HepG2 (cell line): ENCODE measurements around the gene PLK3. TPM values are rescaled to one million over a fixed set of nuclear protein-coding genes. Genes with fewer than 3 reads are reported as not detected.
A peak's percentile ranks its signal among the peaks of the same experiment; 100 is the strongest.

Experiments
- CBX5 ChIP-seq: sonication (generic); formaldehyde crosslinking; IDR thresholded peaks from 2 replicates; pipeline ENCODE4 v1.4.0; 2020; ENCODE audit warnings: missing genetic modification reagents, borderline replicate concordance
- PLRG1 ChIP-seq: fragments of 450-650 bp; conservative IDR thresholded peaks from 2 replicates; pipeline ENCODE4 v1.6.1; 2016
- PRMT3 ChIP-seq: sonication (generic); formaldehyde crosslinking; IDR thresholded peaks from 2 replicates; pipeline ENCODE4 v1.8.1; 2022; ENCODE audit warnings: low read depth, mild to moderate bottlenecking, moderate library complexity, missing genetic modification reagents, borderline replicate concordance
- SMAD3 ChIP-seq: sonication (generic); formaldehyde crosslinking; IDR thresholded peaks from 2 replicates; pipeline ENCODE4 v1.4.0; 2020; ENCODE audit warnings: missing genetic modification reagents
- SP140L ChIP-seq: sonication (generic); formaldehyde crosslinking; IDR thresholded peaks from 2 replicates; pipeline ENCODE4 v1.4.0; 2020; ENCODE audit warnings: missing genetic modification reagents, borderline replicate concordance
- ZBTB7A ChIP-seq: sonication (generic); formaldehyde crosslinking; IDR thresholded peaks from 2 replicates; pipeline ENCODE4 v1.8.0; 2022; ENCODE audit warnings: mild to moderate bottlenecking, missing genetic modification reagents
- polyA plus RNA-seq, 8 experiments: library from polyadenylated mRNA; depleted of rRNA in 3 of 8; stranded (reverse) in 7 of 8; unstranded in 1 of 8; fragments of >200 nt; fragmentation: Illumina TruSeq in 4 of 8; extraction: Trizol in 4 of 8; gene quantifications; 2 replicates each; pipeline versions ENCODE4 v1.2.1 to v1.2.3, GENCODE V29; 2011 to 2016; ENCODE audit warnings: low read depth in 4 of 8, missing spikeins in 1 of 8, mixed read lengths in 1 of 8; ENCODE audit not compliant: insufficient read depth in 1 of 8
- total RNA-seq, 5 experiments: library from RNA; depleted of rRNA; stranded (reverse); fragments of >200 nt; fragmentation: Illumina TruSeq; extraction: Trizol; gene quantifications; 2 replicates each; pipeline ENCODE4 v1.2.3, GENCODE V29; 2016; ENCODE audit warnings: low read depth in 1 of 5
- TF ChIP-seq, protein P1 (sequence below): sonication (generic); formaldehyde crosslinking; IDR thresholded peaks from 2 replicates; pipeline ENCODE4 v1.5.0; 2020; ENCODE audit warnings: mild to moderate bottlenecking, missing genetic modification reagents
- TF ChIP-seq, protein P2 (sequence below): sonication (generic); formaldehyde crosslinking; IDR thresholded peaks from one replicate; pipeline ENCODE4 v1.5.1; 2020; ENCODE audit warnings: mild to moderate bottlenecking, missing genetic modification reagents; ENCODE audit errors: not compliant biosample characterization
- TF ChIP-seq, protein P3 (sequence below): sonication (generic); formaldehyde crosslinking; IDR thresholded peaks from 2 replicates; pipeline ENCODE4 v1.9.0; 2021; ENCODE audit warnings: missing genetic modification reagents, borderline replicate concordance
- TF ChIP-seq, protein P4 (sequence below): sonication (generic); formaldehyde crosslinking; IDR thresholded peaks from 2 replicates; pipeline ENCODE4 v1.8.0; 2022; ENCODE audit warnings: mild to moderate bottlenecking, missing genetic modification reagents, moderate library complexity
- TF ChIP-seq, protein P5 (sequence below): IDR thresholded peaks from 2 replicates; pipeline ENCODE4 v1.6.1; 2016; ENCODE audit warnings: low read depth, borderline replicate concordance
- TF ChIP-seq, protein P6 (sequence below), 2 experiments: fragments of 450-650 bp in 1 of 2; sonication (generic) in 1 of 2; formaldehyde crosslinking; IDR thresholded peaks; 2 replicates each; pipeline versions ENCODE4 v1.5.0 to v1.8.0; 2020 to 2022; ENCODE audit warnings: mild to moderate bottlenecking in 1 of 2, missing genetic modification reagents in 1 of 2

PLK3 gene
- total and polyA plus RNA-seq, 2 of the 13 experiments (the other 11 are each of a cell fraction or from before 2014, with no cell fraction given), result 9.8 to 16.9 TPM

DNA sequence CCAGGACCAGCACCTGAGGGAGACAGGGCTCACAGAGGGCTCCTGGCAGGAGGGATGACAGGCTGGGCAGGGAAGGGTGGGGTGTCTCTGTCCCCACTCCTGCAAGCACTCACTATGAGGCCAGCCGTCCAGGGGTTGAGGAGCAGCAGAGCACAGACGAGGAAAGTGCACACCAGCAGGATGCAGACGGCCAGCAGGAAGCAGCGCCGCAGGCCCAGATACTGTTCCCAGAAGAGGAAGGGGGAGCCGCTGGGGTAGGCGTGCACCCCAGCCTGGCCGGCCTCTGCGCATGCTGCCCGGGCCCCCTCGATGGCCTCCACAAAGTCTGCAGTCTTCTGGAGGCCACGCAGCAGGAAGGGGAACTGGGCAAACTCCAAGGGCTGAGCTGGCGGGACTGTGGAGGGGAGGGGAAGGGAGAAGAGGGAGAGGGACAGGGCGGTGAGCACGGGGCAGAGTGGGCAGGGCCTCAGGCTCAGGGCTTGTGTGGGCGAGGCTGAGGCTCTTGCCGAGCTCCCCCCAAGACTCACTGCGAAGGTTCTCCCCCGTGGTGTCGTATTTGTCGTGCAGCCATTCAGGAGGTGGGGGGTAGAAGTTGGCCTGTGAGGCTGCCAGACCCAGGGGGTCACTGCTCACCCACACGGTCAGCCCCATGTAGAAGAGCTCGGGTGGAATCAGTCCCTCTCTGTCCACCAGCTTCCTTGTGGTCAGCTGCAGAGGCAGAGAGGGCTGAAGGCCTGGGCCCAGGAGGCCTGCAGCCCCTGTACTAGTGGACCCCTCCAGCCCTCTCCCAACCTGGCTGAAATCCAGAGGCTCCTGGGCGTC, 26.4 kb downstream of the PLK3 start (continued):
- TF ChIP-seq, protein P1, sequence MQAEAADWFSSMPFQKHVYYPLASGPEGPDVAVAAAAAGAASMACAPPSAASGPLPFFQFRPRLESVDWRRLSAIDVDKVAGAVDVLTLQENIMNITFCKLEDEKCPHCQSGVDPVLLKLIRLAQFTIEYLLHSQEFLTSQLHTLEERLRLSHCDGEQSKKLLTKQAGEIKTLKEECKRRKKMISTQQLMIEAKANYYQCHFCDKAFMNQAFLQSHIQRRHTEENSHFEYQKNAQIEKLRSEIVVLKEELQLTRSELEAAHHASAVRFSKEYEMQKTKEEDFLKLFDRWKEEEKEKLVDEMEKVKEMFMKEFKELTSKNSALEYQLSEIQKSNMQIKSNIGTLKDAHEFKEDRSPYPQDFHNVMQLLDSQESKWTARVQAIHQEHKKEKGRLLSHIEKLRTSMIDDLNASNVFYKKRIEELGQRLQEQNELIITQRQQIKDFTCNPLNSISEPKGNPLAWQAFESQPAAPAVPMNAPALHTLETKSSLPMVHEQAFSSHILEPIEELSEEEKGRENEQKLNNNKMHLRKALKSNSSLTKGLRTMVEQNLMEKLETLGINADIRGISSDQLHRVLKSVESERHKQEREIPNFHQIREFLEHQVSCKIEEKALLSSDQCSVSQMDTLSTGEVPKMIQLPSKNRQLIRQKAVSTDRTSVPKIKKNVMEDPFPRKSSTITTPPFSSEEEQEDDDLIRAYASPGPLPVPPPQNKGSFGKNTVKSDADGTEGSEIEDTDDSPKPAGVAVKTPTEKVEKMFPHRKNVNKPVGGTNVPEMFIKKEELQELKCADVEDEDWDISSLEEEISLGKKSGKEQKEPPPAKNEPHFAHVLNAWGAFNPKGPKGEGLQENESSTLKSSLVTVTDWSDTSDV, result no peak
- TF ChIP-seq, protein P2, sequence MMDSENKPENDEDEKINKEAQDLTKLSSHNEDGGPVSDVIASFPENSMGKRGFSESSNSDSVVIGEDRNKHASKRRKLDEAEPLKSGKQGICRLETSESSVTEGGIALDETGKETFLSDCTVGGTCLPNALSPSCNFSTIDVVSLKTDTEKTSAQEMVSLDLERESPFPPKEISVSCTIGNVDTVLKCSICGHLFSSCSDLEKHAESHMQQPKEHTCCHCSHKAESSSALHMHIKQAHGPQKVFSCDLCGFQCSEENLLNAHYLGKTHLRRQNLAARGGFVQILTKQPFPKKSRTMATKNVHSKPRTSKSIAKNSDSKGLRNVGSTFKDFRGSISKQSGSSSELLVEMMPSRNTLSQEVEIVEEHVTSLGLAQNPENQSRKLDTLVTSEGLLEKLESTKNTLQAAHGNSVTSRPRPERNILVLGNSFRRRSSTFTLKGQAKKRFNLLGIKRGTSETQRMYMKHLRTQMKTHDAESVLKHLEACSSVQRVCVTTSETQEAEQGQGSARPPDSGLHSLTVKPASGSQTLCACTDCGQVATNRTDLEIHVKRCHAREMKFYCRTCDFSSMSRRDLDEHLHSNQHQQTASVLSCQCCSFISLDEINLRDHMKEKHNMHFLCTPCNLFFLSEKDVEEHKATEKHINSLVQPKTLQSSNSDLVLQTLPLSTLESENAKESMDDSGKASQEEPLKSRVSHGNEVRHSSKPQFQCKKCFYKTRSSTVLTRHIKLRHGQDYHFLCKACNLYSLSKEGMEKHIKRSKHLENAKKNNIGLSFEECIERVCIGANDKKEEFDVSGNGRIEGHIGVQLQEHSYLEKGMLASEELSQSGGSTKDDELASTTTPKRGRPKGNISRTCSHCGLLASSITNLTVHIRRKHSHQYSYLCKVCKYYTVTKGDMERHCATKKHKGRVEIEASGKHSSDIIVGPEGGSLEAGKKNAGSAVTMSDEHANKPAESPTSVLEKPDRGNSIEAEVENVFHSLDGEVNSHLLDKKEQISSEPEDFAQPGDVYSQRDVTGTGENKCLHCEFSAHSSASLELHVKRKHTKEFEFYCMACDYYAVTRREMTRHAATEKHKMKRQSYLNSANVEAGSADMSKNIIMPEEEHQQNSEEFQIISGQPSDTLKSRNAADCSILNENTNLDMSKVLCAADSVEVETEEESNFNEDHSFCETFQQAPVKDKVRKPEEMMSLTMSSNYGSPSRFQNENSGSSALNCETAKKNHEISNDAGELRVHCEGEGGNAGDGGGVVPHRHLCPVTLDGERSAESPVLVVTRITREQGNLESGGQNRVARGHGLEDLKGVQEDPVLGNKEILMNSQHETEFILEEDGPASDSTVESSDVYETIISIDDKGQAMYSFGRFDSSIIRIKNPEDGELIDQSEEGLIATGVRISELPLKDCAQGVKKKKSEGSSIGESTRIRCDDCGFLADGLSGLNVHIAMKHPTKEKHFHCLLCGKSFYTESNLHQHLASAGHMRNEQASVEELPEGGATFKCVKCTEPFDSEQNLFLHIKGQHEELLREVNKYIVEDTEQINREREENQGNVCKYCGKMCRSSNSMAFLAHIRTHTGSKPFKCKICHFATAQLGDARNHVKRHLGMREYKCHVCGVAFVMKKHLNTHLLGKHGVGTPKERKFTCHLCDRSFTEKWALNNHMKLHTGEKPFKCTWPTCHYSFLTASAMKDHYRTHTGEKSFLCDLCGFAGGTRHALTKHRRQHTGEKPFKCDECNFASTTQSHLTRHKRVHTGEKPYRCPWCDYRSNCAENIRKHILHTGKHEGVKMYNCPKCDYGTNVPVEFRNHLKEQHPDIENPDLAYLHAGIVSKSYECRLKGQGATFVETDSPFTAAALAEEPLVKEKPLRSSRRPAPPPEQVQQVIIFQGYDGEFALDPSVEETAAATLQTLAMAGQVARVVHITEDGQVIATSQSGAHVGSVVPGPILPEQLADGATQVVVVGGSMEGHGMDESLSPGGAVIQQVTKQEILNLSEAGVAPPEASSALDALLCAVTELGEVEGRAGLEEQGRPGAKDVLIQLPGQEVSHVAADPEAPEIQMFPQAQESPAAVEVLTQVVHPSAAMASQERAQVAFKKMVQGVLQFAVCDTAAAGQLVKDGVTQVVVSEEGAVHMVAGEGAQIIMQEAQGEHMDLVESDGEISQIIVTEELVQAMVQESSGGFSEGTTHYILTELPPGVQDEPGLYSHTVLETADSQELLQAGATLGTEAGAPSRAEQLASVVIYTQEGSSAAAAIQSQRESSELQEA (CRISPR knock-in tag), result no peak
- TF ChIP-seq, protein P3, sequence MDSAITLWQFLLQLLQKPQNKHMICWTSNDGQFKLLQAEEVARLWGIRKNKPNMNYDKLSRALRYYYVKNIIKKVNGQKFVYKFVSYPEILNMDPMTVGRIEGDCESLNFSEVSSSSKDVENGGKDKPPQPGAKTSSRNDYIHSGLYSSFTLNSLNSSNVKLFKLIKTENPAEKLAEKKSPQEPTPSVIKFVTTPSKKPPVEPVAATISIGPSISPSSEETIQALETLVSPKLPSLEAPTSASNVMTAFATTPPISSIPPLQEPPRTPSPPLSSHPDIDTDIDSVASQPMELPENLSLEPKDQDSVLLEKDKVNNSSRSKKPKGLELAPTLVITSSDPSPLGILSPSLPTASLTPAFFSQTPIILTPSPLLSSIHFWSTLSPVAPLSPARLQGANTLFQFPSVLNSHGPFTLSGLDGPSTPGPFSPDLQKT, result no peak
- TF ChIP-seq, protein P4, sequence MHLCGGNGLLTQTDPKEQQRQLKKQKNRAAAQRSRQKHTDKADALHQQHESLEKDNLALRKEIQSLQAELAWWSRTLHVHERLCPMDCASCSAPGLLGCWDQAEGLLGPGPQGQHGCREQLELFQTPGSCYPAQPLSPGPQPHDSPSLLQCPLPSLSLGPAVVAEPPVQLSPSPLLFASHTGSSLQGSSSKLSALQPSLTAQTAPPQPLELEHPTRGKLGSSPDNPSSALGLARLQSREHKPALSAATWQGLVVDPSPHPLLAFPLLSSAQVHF (CRISPR knock-in tag), result peak; percentile 65; the same call in 1 of the 2 replicates
- TF ChIP-seq PLRG1 (no peak), SP140L (CRISPR knock-in tag) (no peak), PRMT3 (CRISPR knock-in tag) (no peak), CBX5 (CRISPR knock-in tag) (peak; percentile 12; the same call in 1 of the 2 replicates), SMAD3 (0 out of 2 replicates have a peak, but pooled peaks have one; percentile 62), ZBTB7A (CRISPR knock-in tag) (peak; percentile 63)
- TF ChIP-seq, protein P5, sequence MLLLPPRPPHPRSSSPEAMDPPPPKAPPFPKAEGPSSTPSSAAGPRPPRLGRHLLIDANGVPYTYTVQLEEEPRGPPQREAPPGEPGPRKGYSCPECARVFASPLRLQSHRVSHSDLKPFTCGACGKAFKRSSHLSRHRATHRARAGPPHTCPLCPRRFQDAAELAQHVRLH (CRISPR knock-in tag), result 0 out of 2 replicates have a peak, but pooled peaks have one; percentile 40
- TF ChIP-seq, protein P6, sequence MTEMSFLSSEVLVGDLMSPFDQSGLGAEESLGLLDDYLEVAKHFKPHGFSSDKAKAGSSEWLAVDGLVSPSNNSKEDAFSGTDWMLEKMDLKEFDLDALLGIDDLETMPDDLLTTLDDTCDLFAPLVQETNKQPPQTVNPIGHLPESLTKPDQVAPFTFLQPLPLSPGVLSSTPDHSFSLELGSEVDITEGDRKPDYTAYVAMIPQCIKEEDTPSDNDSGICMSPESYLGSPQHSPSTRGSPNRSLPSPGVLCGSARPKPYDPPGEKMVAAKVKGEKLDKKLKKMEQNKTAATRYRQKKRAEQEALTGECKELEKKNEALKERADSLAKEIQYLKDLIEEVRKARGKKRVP (CRISPR knock-in tag; IDR thresholded peaks at IDR 0.05), result no peak
